Fibroblast of skin of left quadriceps (primary cell): ENCODE measurements around the gene PRPSAP1.

Experiments used
- DNase-seq, 2 experiments: peaks; one replicate each; pipeline ENCODE4 v3.0.0-alpha.2; 2013; ENCODE audit warnings: low read depth in 2 of 2

The PRPSAP1 gene

GRCh38 chr17:76383546-76384221, 30.0 kb upstream of the PRPSAP1 start:
- no peak for DNase-seq

DNA sequence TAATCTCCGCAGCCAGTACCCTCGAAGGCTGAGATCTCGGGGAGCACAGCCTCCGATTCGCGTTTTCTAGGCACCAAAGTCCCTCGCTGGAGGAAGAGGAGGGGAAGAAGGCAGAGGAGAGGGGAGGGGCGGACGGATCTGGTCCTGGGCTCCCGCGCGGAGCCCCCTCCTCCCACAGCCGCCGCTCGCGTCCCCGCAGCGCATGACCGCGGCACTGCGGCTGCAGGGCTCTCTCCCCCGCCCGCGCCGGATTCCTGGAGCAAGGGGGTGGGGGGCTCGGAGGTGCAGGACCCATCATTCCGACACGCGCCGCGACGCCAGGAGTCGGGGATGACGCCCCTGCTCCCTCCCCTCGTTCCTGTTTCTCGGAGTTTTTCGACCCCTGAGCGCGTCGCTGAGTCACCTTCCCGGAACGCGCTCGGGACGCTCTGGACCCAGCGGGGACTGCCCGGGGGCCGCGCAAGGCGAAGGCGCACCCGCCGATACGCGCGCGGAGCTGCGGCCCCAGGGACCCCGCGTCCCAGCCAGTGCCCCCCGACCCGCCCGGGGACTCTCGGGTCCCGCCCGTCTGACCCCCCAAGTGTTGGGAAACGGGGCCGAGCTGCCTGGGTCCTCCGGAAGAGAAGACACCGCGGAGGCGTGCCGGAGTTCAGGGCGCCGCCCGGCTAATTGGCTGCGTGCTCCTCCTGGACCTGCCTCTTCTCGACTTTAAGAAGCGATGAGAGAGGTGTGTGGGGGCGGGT, 29.3 kb upstream of the PRPSAP1 start:
- peak; percentile 65 to 68 for DNase-seq

DNA sequence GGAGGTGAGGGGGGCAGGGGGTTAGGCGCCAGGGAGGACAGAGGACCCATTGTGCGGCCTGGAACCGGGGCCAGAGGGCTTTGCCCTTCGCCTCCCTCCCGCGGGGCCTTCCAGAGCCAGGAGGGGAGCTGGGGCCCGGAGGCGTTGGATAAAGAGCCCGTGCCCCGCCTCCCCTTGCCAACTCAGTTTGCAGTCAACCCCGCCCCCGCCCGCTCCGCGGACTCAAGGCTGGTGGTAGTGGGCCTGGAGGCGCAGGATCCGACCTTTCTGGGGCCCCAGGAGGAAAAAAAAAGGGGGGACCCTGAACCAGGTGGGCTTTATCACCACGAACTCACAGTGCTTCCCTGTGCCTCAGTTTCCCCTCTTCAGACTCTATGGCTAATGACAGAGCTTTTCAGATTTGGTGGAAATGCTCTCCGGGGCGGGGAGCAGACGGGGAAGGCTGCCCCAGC, 28.7 kb upstream of the PRPSAP1 start:
- DNase-seq: no peak

GRCh38 chr17:76381633-76382350, 28.1 kb upstream of the PRPSAP1 start:
- no peak for DNase-seq

GRCh38 chr17:76379646-76380376, 26.1 kb upstream of the PRPSAP1 start:
- DNase-seq: no peak

DNA sequence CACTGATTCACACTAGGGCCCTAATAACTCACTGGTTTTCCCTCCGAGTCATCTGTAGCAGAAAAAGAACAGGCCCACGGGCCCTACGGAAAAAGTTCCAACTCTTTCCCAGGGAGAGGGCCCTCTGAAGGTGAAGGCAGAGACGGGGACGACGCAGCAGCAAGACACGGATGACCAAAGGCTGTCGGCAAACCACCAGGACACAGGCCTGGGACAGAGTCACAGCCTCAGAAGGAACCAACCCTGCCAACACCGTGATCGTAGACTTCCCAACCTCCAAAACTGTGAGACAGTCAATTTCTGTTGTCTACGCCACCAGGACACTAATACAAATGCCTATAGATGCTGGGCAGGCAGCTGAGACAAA, 25.5 kb upstream of the PRPSAP1 start:
- no peak for DNase-seq

DNA sequence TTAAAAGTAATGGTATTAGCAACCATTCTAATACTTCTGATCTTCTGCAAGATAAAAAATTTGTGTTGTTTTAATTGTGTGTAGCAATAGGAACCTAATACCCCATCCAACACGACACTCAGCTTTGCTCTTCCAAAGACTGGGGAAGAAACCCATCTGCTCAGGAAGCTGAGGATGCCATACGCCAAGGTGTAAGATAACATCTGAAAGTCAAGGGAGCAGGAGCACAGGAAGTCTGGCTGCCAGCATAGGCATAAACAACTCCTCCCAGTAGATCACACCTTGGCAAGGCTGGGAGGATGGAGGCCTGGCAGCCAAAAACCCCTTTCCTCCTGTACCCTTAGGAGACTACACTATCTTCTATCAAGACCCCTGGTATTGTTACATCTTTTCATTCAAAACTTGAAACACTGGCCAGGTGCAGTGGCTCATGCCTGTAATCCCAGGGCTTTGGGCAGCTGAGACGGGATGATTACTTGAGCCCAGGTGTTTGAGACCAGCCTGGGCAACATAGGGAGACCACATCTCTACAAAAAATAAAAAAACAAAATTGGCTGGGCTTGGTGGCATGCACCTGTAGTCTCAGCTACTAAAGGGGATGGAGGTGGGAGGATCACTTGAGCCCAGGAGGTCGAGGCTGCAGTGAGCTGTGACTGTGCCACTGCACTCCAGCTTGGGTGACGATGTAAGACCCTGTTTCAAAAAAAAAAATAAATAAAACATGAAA, 25.0 kb upstream of the PRPSAP1 start:
- DNase-seq: no peak

- DNase-seq: no peak
Observed at GRCh38 chr17:76376318-76377133, 22.8 kb upstream of the PRPSAP1 start.

- peak; percentile 74 to 76 for DNase-seq
Observed at GRCh38 chr17:76371656-76372628, 18.2 kb upstream of the PRPSAP1 start.

DNA sequence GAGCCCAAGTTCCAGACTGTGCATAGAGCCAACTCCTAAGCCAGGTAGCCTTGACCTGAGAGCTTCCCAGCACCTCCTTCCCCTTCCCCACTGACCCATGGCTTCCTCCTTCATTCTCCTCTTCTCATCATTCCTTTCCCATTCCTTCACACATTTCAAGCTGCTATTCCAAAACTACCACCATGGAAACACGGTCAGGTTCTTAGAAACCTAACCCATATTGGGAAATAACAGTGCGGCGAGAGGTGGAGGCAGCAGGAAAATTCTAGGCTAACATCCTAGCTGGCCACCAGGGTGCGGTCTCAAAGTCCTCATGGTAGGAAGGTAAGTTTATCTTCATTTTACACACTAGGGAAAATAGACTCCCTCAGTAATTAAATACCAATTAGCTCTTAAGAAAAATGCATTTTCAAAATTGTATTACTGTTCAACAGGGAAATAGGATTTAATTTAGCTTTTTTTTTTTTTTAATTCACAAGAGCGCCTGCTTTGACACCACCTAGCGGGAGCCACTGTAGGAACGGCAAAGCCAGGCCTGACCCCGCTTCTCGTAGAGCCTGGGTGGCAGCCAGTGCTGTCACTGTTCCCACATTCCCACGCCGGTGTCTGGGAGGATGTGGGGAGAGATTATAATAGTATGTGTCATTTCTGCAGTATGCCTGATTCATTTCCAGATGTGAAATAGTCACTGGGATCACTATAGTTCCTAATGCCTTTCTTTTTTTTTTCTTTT, 16.7 kb upstream of the PRPSAP1 start:
- peak; percentile 86 to 89 for DNase-seq

DNA sequence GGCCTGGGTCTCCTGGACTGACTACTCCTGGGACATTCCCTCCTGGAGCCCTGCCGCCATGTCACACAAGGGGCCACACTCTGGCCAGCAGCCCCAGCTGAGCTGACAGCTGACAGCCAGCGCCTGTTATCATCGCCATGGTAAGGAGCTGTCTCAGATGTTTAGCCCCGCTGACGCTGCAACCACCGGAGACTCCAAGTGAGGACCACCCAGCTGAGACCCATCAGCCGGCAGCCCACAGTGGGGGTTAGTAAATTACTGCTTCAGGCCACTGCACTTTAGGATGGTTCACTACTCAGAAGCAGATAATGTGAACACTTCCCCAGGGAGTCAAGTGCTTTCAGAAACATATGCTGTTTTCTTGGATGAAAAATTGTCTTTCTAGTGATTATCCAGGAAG, 16.1 kb upstream of the PRPSAP1 start:
- DNase-seq: no peak

DNA sequence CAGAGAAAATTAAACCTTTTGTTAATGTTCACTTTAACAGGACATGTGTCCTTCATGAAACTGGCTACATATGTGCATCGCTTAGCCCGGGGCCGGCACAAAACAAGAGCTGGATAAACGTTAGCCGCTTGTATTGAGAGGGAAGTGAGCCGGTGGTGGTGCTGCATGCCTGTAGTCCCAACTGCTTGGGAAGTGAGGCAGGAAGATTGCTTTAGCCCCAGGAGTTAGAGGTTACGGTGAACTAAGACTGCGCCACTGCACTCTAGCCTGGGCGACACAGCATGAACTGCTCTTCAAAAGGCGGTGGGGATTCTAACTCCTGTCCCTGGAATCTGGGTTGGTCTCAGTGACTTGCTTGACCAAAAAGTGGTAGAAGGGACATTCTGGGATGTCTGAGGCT, 15.7 kb upstream of the PRPSAP1 start:
- DNase-seq: no peak

DNA sequence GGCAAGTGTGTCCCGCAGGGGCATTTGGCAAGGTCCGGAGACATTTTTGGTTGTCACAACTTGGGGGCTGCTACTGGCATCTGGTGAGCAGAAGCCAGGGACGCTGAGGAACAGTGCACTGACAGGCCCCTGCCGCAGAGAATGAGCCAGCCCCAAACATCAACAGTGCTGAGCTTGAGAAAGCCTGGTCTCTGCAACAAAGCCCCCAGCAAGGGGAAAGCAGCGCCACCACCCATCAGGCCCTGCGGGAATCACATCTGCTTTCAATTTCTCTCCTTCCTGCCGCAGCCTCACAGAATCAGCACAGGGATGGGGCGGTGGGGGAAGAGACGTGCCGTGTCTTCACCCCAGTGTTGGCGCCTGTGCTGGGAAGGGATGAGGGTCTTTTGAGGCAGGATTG, 14.8 kb upstream of the PRPSAP1 start:
- DNase-seq: peak; percentile 80 to 81

GRCh38 chr17:76367642-76368041, 13.9 kb upstream of the PRPSAP1 start:
- no peak for DNase-seq

GRCh38 chr17:76366247-76366646, 12.5 kb upstream of the PRPSAP1 start:
- DNase-seq: no peak

- no peak for DNase-seq
Observed at GRCh38 chr17:76365256-76365903, 11.7 kb upstream of the PRPSAP1 start.

- no peak for DNase-seq
Observed at GRCh38 chr17:76363107-76363842, 9.6 kb upstream of the PRPSAP1 start.
